K562 (cell line): Measurements from ENCODE around the gene GRM3. TPM values are rescaled to one million over a fixed set of nuclear protein-coding genes. Genes with fewer than 3 reads are reported as not detected.

Source experiments
- ATAC-seq: fragments of 200-7000 bp; cut with Tn5 transposase; 3 replicates; pipeline ENCODE4 v1.9.1; 2020; ENCODE audit warnings: moderate library complexity
- BruUV-seq: library from RNA; stranded (reverse); fragments of 400-500 nt; replicated peaks from 2 replicates; lab custom pipeline; 2021; lab: Mats Ljungman, UMichigan
- CTCF ChIA-PET: fragments of 300-600 bp; formaldehyde crosslinking; extraction: SDS; loops from one replicate; lab custom pipeline; 2021; ENCODE audit warnings: low intra/inter-chr PET ratio; lab: Yijun Ruan, JAX
- POLR2A ChIA-PET: fragments of 300-600, 350-650 bp; sonication (Branson Sonifier 250); formaldehyde crosslinking; extraction: SDS; loops from one replicate; lab custom pipeline; 2021; ENCODE audit warnings: antibody characterized with exemption, inconsistent platforms; lab: Yijun Ruan, JAX
- DNase-seq, 4 experiments: peaks; one replicate each; pipeline versions ENCODE4 v3.0.0 to v3.0.0-alpha.2; 2011 to 2018; ENCODE audit warnings: low spot score in 3 of 4, mixed read lengths in 3 of 4; ENCODE audit errors: extremely low read depth in 1 of 4
- FAIRE-seq: peaks from 2 replicates; lab custom pipeline; 2011; peaks lifted over from hg19 to GRCh38; lab: Jason Lieb, UNC
- H2AFZ ChIP-seq: 2 replicates; pipeline ENCODE4 v1.6.0; 2011; ENCODE audit warnings: low read depth, low read length, control low read depth, inconsistent platforms
- H3K27ac ChIP-seq: fragments of 200-600 bp; 3 replicates; pipeline ENCODE4 v1.8.0; 2011; ENCODE audit warnings: low read depth, mild to moderate bottlenecking, control low read depth, inconsistent platforms, low read length, moderate library complexity, mixed read lengths; ENCODE audit errors: extremely low read depth
- H3K27me3 ChIP-seq, 2 experiments: fragments of 300-600 bp in 1 of 2; 2 replicates in 1 of 2; 3 replicates in 1 of 2; pipeline versions ENCODE4 v1.6.0 to v1.8.0; 2011; ENCODE audit warnings: inconsistent platforms in 2 of 2, low read length in 2 of 2, mild to moderate bottlenecking in 1 of 2, mixed read lengths in 1 of 2, moderate library complexity in 1 of 2; ENCODE audit not compliant: control insufficient read depth in 2 of 2, insufficient read depth in 2 of 2
- H3K36me3 ChIP-seq: fragments of 300-600 bp; 3 replicates; pipeline ENCODE4 v1.8.0; 2011; ENCODE audit warnings: mild to moderate bottlenecking, low read length, inconsistent platforms; ENCODE audit not compliant: control insufficient read depth, insufficient read depth
- H3K4me1 ChIP-seq, 2 experiments: fragments of 200-600 bp in 1 of 2; replicated peaks in 1 of 2; 2 replicates in 1 of 2; 3 replicates in 1 of 2; pipeline versions ENCODE4 v1.5.1 to v1.8.0; 2011; ENCODE audit warnings: inconsistent platforms in 2 of 2, low read length in 2 of 2, mild to moderate bottlenecking in 1 of 2, mixed read lengths in 1 of 2, moderate library complexity in 1 of 2; ENCODE audit not compliant: control insufficient read depth in 2 of 2, insufficient read depth in 2 of 2
- H3K4me2 ChIP-seq: 2 replicates; pipeline ENCODE4 v1.6.1; 2011; ENCODE audit warnings: low read length, control low read depth, inconsistent platforms, mixed read lengths; ENCODE audit not compliant: insufficient read depth
- H3K4me3 ChIP-seq: fragments of 200-600 bp; sonication (generic), shearing (Covaris generic); 2 replicates; pipeline ENCODE4 v1.5.1; 2016; ENCODE audit warnings: control low read depth, inconsistent platforms
- H3K79me2 ChIP-seq: fragments of 200-600 bp; 3 replicates; pipeline ENCODE4 v1.8.0; 2011; ENCODE audit warnings: low read length, inconsistent platforms; ENCODE audit not compliant: control insufficient read depth, insufficient read depth
- H3K9ac ChIP-seq, 2 experiments: 2 replicates each; pipeline versions ENCODE4 v1.6.0 to v1.6.1; 2011; ENCODE audit warnings: low read depth in 2 of 2, low read length in 2 of 2, control low read depth in 1 of 2, inconsistent platforms in 1 of 2, mild to moderate bottlenecking in 1 of 2, mixed read lengths in 1 of 2; ENCODE audit not compliant: insufficient read depth in 1 of 2
- H3K9me1 ChIP-seq: one replicate; pipeline ENCODE4 v1.6.0; 2011; ENCODE audit warnings: inconsistent platforms, mild to moderate bottlenecking, low read length, moderate library complexity; ENCODE audit not compliant: control insufficient read depth, insufficient read depth
- H3K9me3 ChIP-seq: replicated peaks from 2 replicates; pipeline ENCODE4 v1.5.1; 2011; ENCODE audit warnings: low read depth, low read length, inconsistent platforms; ENCODE audit not compliant: control insufficient read depth, insufficient read depth
- H4K20me1 ChIP-seq: replicated peaks from 2 replicates; pipeline ENCODE4 v1.6.1; 2011; ENCODE audit warnings: low read length, inconsistent platforms, mixed read lengths; ENCODE audit not compliant: control insufficient read depth, insufficient read depth
- ATF1 ChIP-seq, 2 experiments: fragments of 450-650 bp in 1 of 2; IDR thresholded peaks; 2 replicates each; pipeline ENCODE4 v1.6.1; 2016; ENCODE audit warnings: missing compliant biosample characterization in 1 of 2, missing genetic modification characterization in 1 of 2
- FUS ChIP-seq: fragments of 200-400 bp; formaldehyde crosslinking; optimal IDR thresholded peaks from 2 replicates; pipeline ENCODE3; 2017; ENCODE audit warnings: low read depth, low read length
- HDGF ChIP-seq: fragments of 450-650 bp; IDR thresholded peaks from 2 replicates; pipeline ENCODE4 v1.6.1; 2016
- IFI16 ChIP-seq: fragments of 250-450 bp; sonication (Bioruptor Pico); IDR thresholded peaks from 2 replicates; pipeline ENCODE4 v2.1.2; 2022; ENCODE audit warnings: mild to moderate bottlenecking, inconsistent platforms
- NUFIP1 ChIP-seq: fragments of 450-650 bp; IDR thresholded peaks from 2 replicates; pipeline ENCODE4 v1.6.1; 2018; ENCODE audit not compliant: partially characterized antibody
- PHB2 ChIP-seq: fragments of 450-650 bp; IDR thresholded peaks from 2 replicates; pipeline ENCODE4 v1.6.1; 2017; ENCODE audit warnings: low read depth
- RAD21 ChIP-seq, 2 experiments: fragments of 250-450 bp in 1 of 2; fragments of 450-650 bp in 1 of 2; sonication (Bioruptor Pico) in 1 of 2; formaldehyde crosslinking in 1 of 2; IDR thresholded peaks in 1 of 2; conservative IDR thresholded peaks in 1 of 2; 2 replicates each; pipeline versions ENCODE4 v1.4.0 to v1.8.0; 2020 to 2022; ENCODE audit warnings: mild to moderate bottlenecking in 2 of 2, moderate library complexity in 1 of 2
- SAFB ChIP-seq: fragments of 200-400 bp; formaldehyde crosslinking; IDR thresholded peaks from 2 replicates; pipeline ENCODE4 v1.6.1; 2017; ENCODE audit warnings: low read depth, low read length, borderline replicate concordance
- TAF7 ChIP-seq: fragments of 450-650 bp; IDR thresholded peaks from 2 replicates; pipeline ENCODE4 v1.6.1; 2016; ENCODE audit warnings: missing genetic modification characterization, missing compliant biosample characterization
- ZNF174 ChIP-seq: fragments of 250-450 bp; sonication (Bioruptor Pico); IDR thresholded peaks from 2 replicates; pipeline ENCODE4 v1.4.0; 2020; ENCODE audit warnings: mild to moderate bottlenecking
- ZNF3 ChIP-seq: fragments of 250-450 bp; sonication (Bioruptor Pico); IDR thresholded peaks from 2 replicates; pipeline ENCODE4 v1.5.0; 2021; ENCODE audit warnings: mild to moderate bottlenecking, moderate library complexity
- ZNF408 ChIP-seq: fragments of 250-450 bp; sonication (Bioruptor Pico); IDR thresholded peaks from 2 replicates; pipeline ENCODE4 v1.4.0; 2020; ENCODE audit warnings: low read depth, mild to moderate bottlenecking, moderate library complexity
- ZNF668 ChIP-seq: fragments of 250-450 bp; sonication (Bioruptor Pico); IDR thresholded peaks from 2 replicates; pipeline ENCODE4 v1.8.0; 2022; ENCODE audit warnings: mild to moderate bottlenecking, inconsistent platforms
- WGBS: fragments of 100-300 bp; shearing (Covaris generic); methylation state at CpG from one replicate; pipeline ENCODE4 v1.1.6; 2016; ENCODE audit warnings: low coverage, mixed read lengths; ENCODE audit not compliant: insufficient coverage; ENCODE audit errors: missing lambda C conversion rate; 5-methylcytosine and 5-hydroxymethylcytosine counted together
- in situ Hi-C: fragments of 300-500 bp; cut with MboI; formaldehyde crosslinking; loops from 4 replicates; pipeline ENCODE4 v1.15.0; 2018; ENCODE audit warnings: inconsistent platforms, mixed read lengths
- intact Hi-C: fragments of 100-400 bp; cut with micrococcal nuclease; formaldehyde crosslinking; loops from 2 replicates; pipeline ENCODE4 v1.14.2; 2022
- polyA plus RNA-seq, 8 experiments: library from polyadenylated mRNA; depleted of rRNA in 4 of 8; stranded (reverse) in 5 of 8; unstranded in 3 of 8; fragments of >200 nt; fragmentation: Nextera tagmentation in 2 of 8; fragmentation: Illumina TruSeq in 1 of 8; extraction: Ambion mirVana in 2 of 8; extraction: Trizol in 1 of 8; gene quantifications; 2 replicates each; pipeline versions ENCODE4 v1.2.1 to v1.2.3, GENCODE V29; 2011 to 2014; ENCODE audit warnings: inconsistent platforms in 1 of 8, missing spikeins in 1 of 8
- total RNA-seq, 7 experiments: library from RNA; depleted of rRNA in 6 of 7; stranded (reverse); fragments of >200 nt in 6 of 7; fragmentation: Illumina TruSeq in 2 of 7; extraction: Trizol in 2 of 7; gene quantifications; 2 replicates each; pipeline versions ENCODE4 v1.2.1 to v1.2.3, GENCODE V29; 2011 to 2021; ENCODE audit warnings: low replicate concordance in 1 of 7
- TF ChIP-seq, protein P1 (sequence below): fragments of 450-650 bp; formaldehyde crosslinking; IDR thresholded peaks from 2 replicates; pipeline ENCODE4 v1.4.0; 2022; ENCODE audit warnings: mild to moderate bottlenecking, moderate library complexity
- TF ChIP-seq, protein P2 (sequence below), 3 experiments: fragments of 200-800 bp in 1 of 3; sonication (Bioruptor generic) in 1 of 3; sonication (generic) in 1 of 3; formaldehyde crosslinking in 1 of 3; IDR thresholded peaks; 2 replicates each; pipeline versions ENCODE4 v1.6.1 to v1.8.0; 2016 to 2022; ENCODE audit warnings: mild to moderate bottlenecking in 2 of 3, missing compliant biosample characterization in 2 of 3, missing genetic modification characterization in 2 of 3, missing genetic modification reagents in 1 of 3
- TF ChIP-seq, protein P3 (sequence below): fragments of 450-650 bp; IDR thresholded peaks from 2 replicates; pipeline ENCODE4 v1.6.1; 2017; ENCODE audit warnings: antibody characterized with exemption, mild to moderate bottlenecking
- TF ChIP-seq, protein P4 (sequence below): fragments of 450-650 bp; IDR thresholded peaks from 2 replicates; pipeline ENCODE4 v1.6.1; 2016; ENCODE audit warnings: antibody characterized with exemption

Gene GRM3
- total and polyA plus RNA-seq, 9 of the 15 experiments (the other 6 are each of a cell fraction or from before 2014, with no cell fraction given) = 0.03 to 0.08 (median 0.03) TPM; not detected in 6

DNA sequence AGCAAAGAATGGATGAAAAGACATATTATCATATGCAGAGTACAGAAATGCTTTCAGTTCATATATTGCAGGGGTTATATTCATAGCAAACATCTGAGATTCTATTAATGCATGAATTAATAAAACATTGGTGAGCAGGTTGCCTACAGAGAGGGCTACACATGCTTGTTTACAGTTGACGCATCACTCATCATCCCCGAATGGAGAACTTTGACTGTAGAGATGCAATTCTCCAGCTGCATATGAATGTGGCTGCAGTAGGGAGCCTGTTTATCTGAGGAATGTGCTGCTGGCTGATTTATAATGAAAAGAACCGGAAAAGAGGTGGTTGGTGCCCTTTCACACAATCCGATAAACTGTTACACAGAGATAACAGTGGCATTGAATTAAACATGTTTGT is 116.5 kb downstream of the GRM3 start:
- Histone ChIP-seq H3K4me3 (no peak overlapping the region), H3K79me2 (no peaks in the 10 kb centered on the region), H3K4me1 (no peaks in the 10 kb centered on the region), H3K27ac (no peak overlapping the region), H4K20me1 (no peaks in the 10 kb centered on the region), H3K9me3 (no peaks in the 10 kb centered on the region), H3K4me2 (no peak overlapping the region), H3K27me3 (no peaks in the 10 kb centered on the region), H2AFZ (no peak overlapping the region), H3K36me3 (no peaks in the 10 kb centered on the region), H3K9me1 (no peaks in the 10 kb centered on the region), H3K9ac (no peak overlapping the region)
- CTCF ChIA-PET = no interaction called here
- 0% methylated on average over 4 of the region's 4 CpGs for WGBS
- intact Hi-C loops = no loop called here
- POLR2A ChIA-PET = no interaction called here
- no TSS peak for BruUV-seq
- ATAC-seq (no peak), FAIRE-seq (no peak), DNase-seq (no peak)
- in situ Hi-C loops = no loop called here
- TF ChIP-seq RAD21 (CRISPR knock-in tag; conservative IDR thresholded peaks at IDR 0.05 in 1 of 2, IDR thresholded peaks at IDR 0.05 in 1 of 2) (no peak), SAFB (no peak), ZNF668 (CRISPR knock-in tag) (no peak), PHB2 (no peak), IFI16 (CRISPR knock-in tag) (no peak), HDGF (no peak), TAF7 (tag) (no peak), ZNF408 (no peak), NUFIP1 (no peak), FUS (no peak), ATF1 (CRISPR knock-in tag; IDR thresholded peaks at IDR 0.05) (no peak), ATF1 (tag; IDR thresholded peaks at IDR 0.05) (no peak), ZNF3 (CRISPR knock-in tag) (no peak), ZNF174 (CRISPR knock-in tag) (no peak)
- TF ChIP-seq, protein P1, sequence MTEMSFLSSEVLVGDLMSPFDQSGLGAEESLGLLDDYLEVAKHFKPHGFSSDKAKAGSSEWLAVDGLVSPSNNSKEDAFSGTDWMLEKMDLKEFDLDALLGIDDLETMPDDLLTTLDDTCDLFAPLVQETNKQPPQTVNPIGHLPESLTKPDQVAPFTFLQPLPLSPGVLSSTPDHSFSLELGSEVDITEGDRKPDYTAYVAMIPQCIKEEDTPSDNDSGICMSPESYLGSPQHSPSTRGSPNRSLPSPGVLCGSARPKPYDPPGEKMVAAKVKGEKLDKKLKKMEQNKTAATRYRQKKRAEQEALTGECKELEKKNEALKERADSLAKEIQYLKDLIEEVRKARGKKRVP (CRISPR knock-in tag) = no peak
- TF ChIP-seq, protein P2, sequence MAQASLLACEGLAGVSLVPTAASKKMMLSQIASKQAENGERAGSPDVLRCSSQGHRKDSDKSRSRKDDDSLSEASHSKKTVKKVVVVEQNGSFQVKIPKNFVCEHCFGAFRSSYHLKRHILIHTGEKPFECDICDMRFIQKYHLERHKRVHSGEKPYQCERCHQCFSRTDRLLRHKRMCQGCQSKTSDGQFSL (CRISPR knock-in tag; IDR thresholded peaks at IDR 0.05) = no peak
- TF ChIP-seq, protein P2 (tag; IDR thresholded peaks at IDR 0.05) = no peak
- TF ChIP-seq, protein P3, sequence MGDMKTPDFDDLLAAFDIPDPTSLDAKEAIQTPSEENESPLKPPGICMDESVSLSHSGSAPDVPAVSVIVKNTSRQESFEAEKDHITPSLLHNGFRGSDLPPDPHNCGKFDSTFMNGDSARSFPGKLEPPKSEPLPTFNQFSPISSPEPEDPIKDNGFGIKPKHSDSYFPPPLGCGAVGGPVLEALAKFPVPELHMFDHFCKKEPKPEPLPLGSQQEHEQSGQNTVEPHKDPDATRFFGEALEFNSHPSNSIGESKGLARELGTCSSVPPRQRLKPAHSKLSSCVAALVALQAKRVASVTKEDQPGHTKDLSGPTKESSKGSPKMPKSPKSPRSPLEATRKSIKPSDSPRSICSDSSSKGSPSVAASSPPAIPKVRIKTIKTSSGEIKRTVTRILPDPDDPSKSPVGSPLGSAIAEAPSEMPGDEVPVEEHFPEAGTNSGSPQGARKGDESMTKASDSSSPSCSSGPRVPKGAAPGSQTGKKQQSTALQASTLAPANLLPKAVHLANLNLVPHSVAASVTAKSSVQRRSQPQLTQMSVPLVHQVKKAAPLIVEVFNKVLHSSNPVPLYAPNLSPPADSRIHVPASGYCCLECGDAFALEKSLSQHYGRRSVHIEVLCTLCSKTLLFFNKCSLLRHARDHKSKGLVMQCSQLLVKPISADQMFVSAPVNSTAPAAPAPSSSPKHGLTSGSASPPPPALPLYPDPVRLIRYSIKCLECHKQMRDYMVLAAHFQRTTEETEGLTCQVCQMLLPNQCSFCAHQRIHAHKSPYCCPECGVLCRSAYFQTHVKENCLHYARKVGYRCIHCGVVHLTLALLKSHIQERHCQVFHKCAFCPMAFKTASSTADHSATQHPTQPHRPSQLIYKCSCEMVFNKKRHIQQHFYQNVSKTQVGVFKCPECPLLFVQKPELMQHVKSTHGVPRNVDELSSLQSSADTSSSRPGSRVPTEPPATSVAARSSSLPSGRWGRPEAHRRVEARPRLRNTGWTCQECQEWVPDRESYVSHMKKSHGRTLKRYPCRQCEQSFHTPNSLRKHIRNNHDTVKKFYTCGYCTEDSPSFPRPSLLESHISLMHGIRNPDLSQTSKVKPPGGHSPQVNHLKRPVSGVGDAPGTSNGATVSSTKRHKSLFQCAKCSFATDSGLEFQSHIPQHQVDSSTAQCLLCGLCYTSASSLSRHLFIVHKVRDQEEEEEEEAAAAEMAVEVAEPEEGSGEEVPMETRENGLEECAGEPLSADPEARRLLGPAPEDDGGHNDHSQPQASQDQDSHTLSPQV = no peak
- TF ChIP-seq, protein P4, sequence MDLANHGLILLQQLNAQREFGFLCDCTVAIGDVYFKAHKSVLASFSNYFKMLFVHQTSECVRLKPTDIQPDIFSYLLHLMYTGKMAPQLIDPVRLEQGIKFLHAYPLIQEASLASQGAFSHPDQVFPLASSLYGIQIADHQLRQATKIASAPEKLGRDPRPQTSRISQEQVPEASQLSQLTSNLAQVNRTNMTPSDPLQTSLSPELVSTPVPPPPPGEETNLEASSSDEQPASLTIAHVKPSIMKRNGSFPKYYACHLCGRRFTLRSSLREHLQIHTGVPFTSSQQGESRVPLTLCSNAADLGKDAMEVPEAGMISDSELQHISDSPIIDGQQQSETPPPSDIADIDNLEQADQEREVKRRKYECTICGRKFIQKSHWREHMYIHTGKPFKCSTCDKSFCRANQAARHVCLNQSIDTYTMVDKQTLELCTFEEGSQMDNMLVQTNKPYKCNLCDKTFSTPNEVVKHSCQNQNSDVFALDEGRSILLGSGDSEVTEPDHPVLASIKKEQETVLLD = no peak
